CD8-positive, alpha-beta memory T cell (primary cell): ENCODE data around the gene MPP4. TPM values are rescaled to one million over a fixed set of nuclear protein-coding genes. Genes with fewer than 3 reads are reported as not detected.

Experiments
- CTCF ChIA-PET: fragments of 350-600 bp; sonication (Branson Sonifier 250); formaldehyde crosslinking; loops from one replicate; lab custom pipeline; 2021; ENCODE audit warnings: antibody characterized with exemption; lab: Charles Lee
- POLR2A ChIA-PET: fragments of 350-600 bp; sonication (Branson Sonifier 250); formaldehyde crosslinking; loops from one replicate; lab custom pipeline; 2021; ENCODE audit warnings: antibody characterized with exemption; lab: Charles Lee
- DNase-seq, 5 donors: peaks; one replicate each; pipeline versions ENCODE4 v3.0.0 to v3.0.0-alpha.2; 2020 to 2022; ENCODE audit warnings: mixed read lengths in 1 of 5
- H3K27ac ChIP-seq: one replicate; pipeline ENCODE4 v1.7.0; 2013; ENCODE audit warnings: low read depth, mild to moderate bottlenecking, low read length, moderate library complexity
- H3K27me3 ChIP-seq: 2 replicates; pipeline ENCODE4 v1.7.0; 2013; ENCODE audit warnings: low read length, mild to moderate bottlenecking; ENCODE audit not compliant: insufficient read depth, poor library complexity, severe bottlenecking
- H3K36me3 ChIP-seq: 2 replicates; pipeline ENCODE4 v1.7.0; 2013; ENCODE audit warnings: mild to moderate bottlenecking, low read length, moderate library complexity; ENCODE audit not compliant: insufficient read depth
- H3K4me1 ChIP-seq: 2 replicates; pipeline ENCODE4 v1.7.0; 2013; ENCODE audit warnings: mild to moderate bottlenecking, low read length, moderate library complexity; ENCODE audit not compliant: insufficient read depth
- H3K4me3 ChIP-seq: 2 replicates; pipeline ENCODE4 v1.7.0; 2013; ENCODE audit warnings: mild to moderate bottlenecking, low read length
- H3K9me3 ChIP-seq: 2 replicates; pipeline ENCODE4 v1.7.0; 2013; ENCODE audit warnings: mild to moderate bottlenecking, low read length
- H3K27ac Mint-ChIP-seq, 8 donors: one replicate each; pipeline ENCODE4 v1.8.0; 2020 to 2021; ENCODE audit warnings: mixed read lengths in 8 of 8, mild to moderate bottlenecking in 6 of 8, inconsistent platforms in 3 of 8, moderate library complexity in 3 of 8
- H3K27me3 Mint-ChIP-seq, 2 donors: one replicate each; pipeline ENCODE4 v1.8.0; 2020 to 2021; ENCODE audit warnings: mixed read lengths in 2 of 2, mild to moderate bottlenecking in 1 of 2, moderate library complexity in 1 of 2
- H3K36me3 Mint-ChIP-seq, 3 donors: one replicate each; pipeline ENCODE4 v1.8.0; 2020 to 2021; ENCODE audit warnings: mixed read lengths in 3 of 3, inconsistent platforms in 1 of 3, mild to moderate bottlenecking in 1 of 3
- H3K4me1 Mint-ChIP-seq, 3 donors: one replicate each; pipeline ENCODE4 v1.8.0; 2020 to 2021; ENCODE audit warnings: mixed read lengths in 3 of 3, inconsistent platforms in 1 of 3, mild to moderate bottlenecking in 1 of 3
- H3K4me3 Mint-ChIP-seq, 7 donors: one replicate each; pipeline ENCODE4 v1.8.0; 2020 to 2021; ENCODE audit warnings: mixed read lengths in 7 of 7, mild to moderate bottlenecking in 6 of 7, moderate library complexity in 4 of 7, inconsistent platforms in 2 of 7
- H3K9me3 Mint-ChIP-seq, 5 donors: one replicate each; pipeline ENCODE4 v1.8.0; 2020 to 2022; ENCODE audit warnings: mixed read lengths in 5 of 5, mild to moderate bottlenecking in 3 of 5, moderate library complexity in 2 of 5, inconsistent platforms in 1 of 5
- polyA plus RNA-seq: library from polyadenylated mRNA; unstranded; fragments of 300-500 nt; fragmentation: Illumina TruSeq; gene quantifications from one replicate; pipeline ENCODE4 v1.2.3, GENCODE V29; 2021
- total RNA-seq, 2 experiments: library from RNA; stranded (reverse); gene quantifications; one replicate each; pipeline ENCODE4 v1.2.3, GENCODE V29; 2021

The MPP4 gene
- total and polyA plus RNA-seq, 3 experiments from 2014 or later = not detected

DNA sequence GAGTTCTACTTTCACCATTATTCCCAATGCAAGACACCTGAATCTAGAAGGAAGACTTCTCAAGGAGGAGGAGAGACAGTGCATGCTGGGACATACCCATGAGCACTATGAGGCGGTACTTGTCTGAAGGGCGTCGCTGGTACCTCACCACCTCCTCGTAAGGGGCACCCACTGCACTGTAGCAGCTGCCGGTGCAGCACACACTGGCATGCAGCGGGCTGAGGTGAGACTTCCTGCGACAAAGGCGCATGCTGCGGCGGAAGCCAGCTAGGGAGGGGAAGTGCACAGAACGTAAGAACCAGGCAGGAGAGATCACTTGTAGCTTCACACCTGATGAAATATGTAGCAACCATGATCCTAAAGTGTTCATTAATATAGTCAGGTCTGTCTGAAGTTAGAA, 42.3 kb downstream of the MPP4 start:
- H3K27me3 ChIP-seq = no peaks in the 10 kb centered on the region
- H3K36me3 Mint-ChIP-seq = no peaks in the 10 kb centered on the region
- H3K27ac Mint-ChIP-seq = peak overlapping the region in 3 of 8 donors; percentile 1 to 18 (median 7)
- no peak overlapping the region for H3K4me3 ChIP-seq
- no peaks in the 10 kb centered on the region for H3K9me3 ChIP-seq
- H3K27me3 Mint-ChIP-seq = peaks cover 20 to 22% of the 10 kb centered on the region in 2 donors
- H3K27ac ChIP-seq = no peak overlapping the region
- H3K4me3 Mint-ChIP-seq = peak overlapping the region in 1 of 7 donors; percentile 61
- H3K9me3 Mint-ChIP-seq = no peaks in the 10 kb centered on the region
- peak in 4 of 5 donors; percentile 14 to 66 (median 40) for DNase-seq
- H3K4me1 Mint-ChIP-seq = peaks cover 5 to 24% (median 16%) of the 10 kb centered on the region in 3 donors
- H3K4me1 ChIP-seq = peaks cover 18% of the 10 kb centered on the region
- ChIA-PET POLR2A (interaction anchor here (0.7 kb wide), 1 partner anchor 125 kb away, joined by 3 read pairs; the partner anchor contains the start of gene ALS2), CTCF (no interaction called here)
- H3K36me3 ChIP-seq = no peaks in the 10 kb centered on the region

DNA sequence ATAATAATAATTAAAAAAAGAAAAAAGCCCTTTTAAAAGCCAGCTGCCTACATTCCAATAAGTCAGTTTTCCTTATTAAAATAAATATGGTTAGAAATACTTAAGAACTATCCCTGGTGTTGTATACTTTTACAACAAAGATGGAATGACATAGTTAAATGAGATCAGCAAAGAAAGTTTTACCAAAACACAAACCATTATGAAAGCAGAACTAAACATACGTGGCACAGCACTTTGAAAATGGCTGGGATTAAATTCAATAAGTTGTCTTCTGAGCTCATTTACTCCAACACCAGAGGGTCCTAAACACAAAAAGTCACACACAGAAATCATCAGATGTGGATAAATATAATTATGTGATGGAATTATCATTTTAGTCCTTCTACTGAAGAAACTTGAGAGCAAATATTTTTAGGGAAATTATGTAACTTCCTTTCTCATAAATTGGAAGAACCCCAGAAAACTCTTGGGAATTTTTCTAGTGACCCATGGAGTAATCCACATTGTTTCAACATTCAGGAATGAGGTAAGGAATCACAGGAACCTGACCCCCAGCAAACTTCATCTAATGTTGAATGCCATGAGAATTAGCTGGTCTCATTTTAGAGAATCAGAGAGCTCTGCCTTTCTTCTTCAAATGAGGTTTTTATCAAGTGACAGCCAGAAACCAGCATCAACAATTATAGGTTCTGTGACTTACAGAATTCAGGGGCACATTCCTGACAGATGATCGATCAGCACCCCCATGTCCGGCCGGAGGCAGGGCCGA, 43.6 kb downstream of the MPP4 start:
- no peaks in the 10 kb centered on the region for H3K36me3 Mint-ChIP-seq

GRCh38 chr2:201653221-201653620, 45.2 kb downstream of the MPP4 start:
- no peak overlapping the region for H3K27ac Mint-ChIP-seq
- Histone ChIP-seq H3K4me3 (no peak overlapping the region), H3K27me3 (no peaks in the 10 kb centered on the region), H3K27ac (no peak overlapping the region), H3K36me3 (no peaks in the 10 kb centered on the region), H3K4me1 (peaks cover 18% of the 10 kb centered on the region), H3K9me3 (no peaks in the 10 kb centered on the region)
- no peaks in the 10 kb centered on the region for H3K9me3 Mint-ChIP-seq
- H3K27me3 Mint-ChIP-seq = peaks cover 22 to 24% of the 10 kb centered on the region in 2 donors
- no peak overlapping the region for H3K4me3 Mint-ChIP-seq
- DNase-seq = no peak
- no peaks in the 10 kb centered on the region for H3K36me3 Mint-ChIP-seq
- CTCF ChIA-PET = no interaction called here
- POLR2A ChIA-PET = no interaction called here
- peaks cover 5 to 19% (median 13%) of the 10 kb centered on the region in 3 donors for H3K4me1 Mint-ChIP-seq

More for the DNA sequence above, 43.6 kb downstream of the MPP4 start:
- Histone ChIP-seq H3K27me3 (no peaks in the 10 kb centered on the region), H3K4me1 (peaks cover 18% of the 10 kb centered on the region), H3K4me3 (no peak overlapping the region), H3K9me3 (no peaks in the 10 kb centered on the region), H3K36me3 (no peaks in the 10 kb centered on the region), H3K27ac (no peak overlapping the region)
- H3K27ac Mint-ChIP-seq = no peak overlapping the region
- peaks cover 5 to 19% (median 13%) of the 10 kb centered on the region in 3 donors for H3K4me1 Mint-ChIP-seq
- CTCF ChIA-PET = no interaction called here
- POLR2A ChIA-PET = no interaction called here
- no peaks in the 10 kb centered on the region for H3K9me3 Mint-ChIP-seq
- H3K27me3 Mint-ChIP-seq = peaks cover 17 to 22% of the 10 kb centered on the region in 2 donors
- DNase-seq = no peak
- no peak overlapping the region for H3K4me3 Mint-ChIP-seq

DNA sequence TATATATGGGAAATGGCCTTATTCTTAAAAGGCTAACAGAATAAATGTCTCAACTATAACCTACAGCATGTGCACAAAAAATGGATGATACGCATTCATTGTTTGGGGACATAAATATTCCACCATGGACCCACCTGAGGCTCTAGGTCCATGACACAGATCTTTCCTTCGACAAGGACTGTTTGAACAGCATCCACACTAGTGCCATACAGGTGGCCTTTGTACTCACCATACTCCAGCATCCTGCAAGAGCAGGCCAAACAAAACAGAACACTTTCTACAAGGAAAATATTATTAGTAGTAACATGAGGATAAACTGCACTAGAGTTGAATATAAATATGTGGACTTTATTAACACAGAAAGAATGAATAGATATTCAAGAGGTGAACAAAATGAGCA, 49.0 kb downstream of the MPP4 start:
- Mint-ChIP-seq H3K36me3 (no peaks in the 10 kb centered on the region), H3K27ac (no peak overlapping the region), H3K27me3 (peaks cover 17 to 24% of the 10 kb centered on the region in 2 donors), H3K4me3 (no peak overlapping the region), H3K4me1 (no peaks in the 10 kb centered on the region), H3K9me3 (no peaks in the 10 kb centered on the region)
- Histone ChIP-seq H3K9me3 (no peaks in the 10 kb centered on the region), H3K27ac (no peak overlapping the region), H3K27me3 (no peaks in the 10 kb centered on the region), H3K4me3 (no peak overlapping the region), H3K36me3 (no peaks in the 10 kb centered on the region), H3K4me1 (no peaks in the 10 kb centered on the region)
- ChIA-PET CTCF (no interaction called here), POLR2A (no interaction called here)
- DNase-seq = no peak

DNA sequence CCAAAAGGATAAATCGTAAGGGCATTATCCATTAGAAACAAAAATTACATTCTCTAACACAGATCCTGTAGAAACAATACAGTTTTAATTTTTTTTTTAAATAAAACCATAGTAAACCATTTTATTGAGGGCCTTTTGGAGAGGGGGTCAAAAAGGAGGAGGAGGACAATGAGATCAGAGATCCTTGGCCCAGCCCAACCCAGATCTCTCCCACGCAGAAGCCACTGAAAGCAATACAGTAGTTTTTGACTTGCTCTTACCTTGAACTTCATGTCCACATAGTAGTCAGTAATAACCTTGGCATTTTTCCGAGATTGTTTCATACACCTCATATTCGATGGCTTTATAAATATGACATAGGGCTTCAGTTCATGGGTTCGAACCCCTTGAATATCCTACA, 51.0 kb downstream of the MPP4 start:
- H3K9me3 ChIP-seq = no peaks in the 10 kb centered on the region
- Mint-ChIP-seq H3K27me3 (peaks cover 12 to 13% of the 10 kb centered on the region in 2 donors), H3K4me1 (peaks cover 3 to 6% (median 5%) of the 10 kb centered on the region in 3 donors), H3K9me3 (no peaks in the 10 kb centered on the region), H3K27ac (no peak overlapping the region), H3K4me3 (no peak overlapping the region), H3K36me3 (peaks cover 0 to 4% (median 0%) of the 10 kb centered on the region in 3 donors)
- no peak overlapping the region for H3K27ac ChIP-seq
- DNase-seq = no peak
- CTCF ChIA-PET = no interaction called here
- H3K4me3 ChIP-seq = no peak overlapping the region
- POLR2A ChIA-PET = no interaction called here
- H3K36me3 ChIP-seq = no peaks in the 10 kb centered on the region
- H3K27me3 ChIP-seq = no peaks in the 10 kb centered on the region
- peaks cover 5% of the 10 kb centered on the region for H3K4me1 ChIP-seq

DNA sequence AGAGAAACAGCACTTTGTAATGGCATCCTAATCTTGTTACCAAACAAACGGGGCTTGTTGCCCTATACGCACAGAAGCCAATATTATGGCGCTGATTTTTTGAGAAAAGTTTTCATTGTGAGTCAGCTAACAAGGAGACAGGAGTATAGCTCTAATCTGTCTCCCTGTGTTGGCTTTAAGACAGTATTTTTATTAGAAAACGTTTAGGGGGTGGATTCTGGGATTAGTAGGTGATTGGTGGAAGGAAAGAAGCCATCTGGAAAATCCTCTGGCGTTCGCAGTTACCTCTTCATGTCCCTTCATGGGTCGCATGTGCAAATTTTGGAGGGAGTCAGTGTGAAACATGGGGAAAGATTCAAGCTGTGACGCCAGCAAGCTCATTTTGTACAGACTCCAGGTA, 54.4 kb downstream of the MPP4 start:
- Mint-ChIP-seq H3K9me3 (no peaks in the 10 kb centered on the region), H3K4me1 (peaks cover 9 to 15% (median 13%) of the 10 kb centered on the region in 3 donors), H3K4me3 (peak overlapping the region; percentile 76 to 99 (median 95)), H3K36me3 (peaks cover 0 to 6% (median 0%) of the 10 kb centered on the region in 3 donors), H3K27ac (peak overlapping the region in 4 of 8 donors; percentile 88 to 94 (median 92)), H3K27me3 (peaks cover 0 to 1% of the 10 kb centered on the region in 2 donors)
- H3K4me3 ChIP-seq = no peak overlapping the region
- no peak for DNase-seq
- H3K36me3 ChIP-seq = no peaks in the 10 kb centered on the region
- H3K9me3 ChIP-seq = no peaks in the 10 kb centered on the region
- H3K27ac ChIP-seq = no peak overlapping the region
- peaks cover 11% of the 10 kb centered on the region for H3K4me1 ChIP-seq
- no peaks in the 10 kb centered on the region for H3K27me3 ChIP-seq
- CTCF ChIA-PET = no interaction called here
- POLR2A ChIA-PET = interaction anchor here (2.3 kb wide), 1 partner anchor 193 kb away, joined by 10 read pairs; the partner anchor contains the start of genes STRADB and TRAK2

DNA sequence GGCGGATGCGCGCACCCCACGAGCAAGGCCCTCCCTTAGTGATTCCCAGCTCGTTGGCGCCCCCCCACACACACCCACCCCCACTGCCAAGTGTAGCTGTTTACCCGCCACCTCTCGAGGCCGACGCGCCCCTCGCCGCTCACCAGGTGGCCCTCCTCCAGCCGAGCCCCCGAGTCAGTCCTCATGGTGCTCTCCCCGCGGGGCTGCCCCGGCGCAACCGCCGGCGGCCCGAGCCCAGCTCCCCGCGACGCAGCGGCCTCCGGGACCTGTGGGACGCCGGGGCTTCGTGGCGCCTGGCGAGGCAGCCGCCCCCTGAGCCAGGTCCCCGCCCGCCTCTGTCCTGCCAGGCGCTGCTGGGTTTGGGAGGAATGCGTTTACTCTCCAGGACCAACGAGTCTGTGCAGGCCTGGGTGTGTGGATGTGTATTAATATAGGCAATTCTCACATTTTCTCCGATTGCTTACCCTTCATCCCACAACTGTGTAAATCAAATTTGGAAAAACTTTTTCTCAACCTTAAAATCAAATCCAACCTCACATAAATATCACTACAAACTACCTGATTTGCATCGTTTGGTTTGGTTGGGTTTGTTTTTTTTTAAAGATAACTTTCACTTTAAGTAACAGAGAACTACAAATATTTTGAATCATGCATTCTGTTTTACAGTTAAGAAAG, 55.1 kb downstream of the MPP4 start, which contains the start of gene TMEM237:
Gene TMEM237, minus strand, starts transcription at position 288 of the 675 bp plus-strand sequence. Its CDS starts 103 bp downstream, at position 185.
- CTCF ChIA-PET = interaction anchor here (0.8 to 1.3 kb wide), 4 partner anchors 8 to 411 kb away, joined by 3 read pairs; partner anchors contain the start of gene ALS2
- POLR2A ChIA-PET = interaction anchor here (0.6 to 2.3 kb wide), 3 partner anchors 20 to 192 kb away, joined by 3 to 10 read pairs (median 8); partner anchors contain the start of genes ALS2, STRADB and TRAK2
- Histone ChIP-seq H3K9me3 (no peaks in the 10 kb centered on the region), H3K36me3 (no peaks in the 10 kb centered on the region), H3K4me3 (peak within 1 kb of the TSS; percentile 98), H3K27me3 (no peaks in the 10 kb centered on the region), H3K27ac (peak within 1 kb of the TSS; percentile 97), H3K4me1 (peaks cover 11% of the 10 kb centered on the region)
- no peaks in the 10 kb centered on the region for H3K27me3 Mint-ChIP-seq
- H3K36me3 Mint-ChIP-seq = peaks cover 0 to 6% (median 0%) of the 10 kb centered on the region in 3 donors
- peak within 1 kb of the TSS; percentile 93 to 99 (median 99) for H3K27ac Mint-ChIP-seq
- H3K9me3 Mint-ChIP-seq = no peaks in the 10 kb centered on the region
- H3K4me3 Mint-ChIP-seq = peak within 1 kb of the TSS; percentile 92 to 99 (median 96)
- peak; percentile 41 to 76 (median 47) for DNase-seq
- peaks cover 9 to 15% (median 13%) of the 10 kb centered on the region in 3 donors for H3K4me1 Mint-ChIP-seq
